SK-N-MC (cell line): ENCODE measurements around the gene TTN.

Source experiments
- EZH2 ChIP-seq: fragments of 200-600 bp; sonication (generic); IDR thresholded peaks from one replicate; pipeline ENCODE4 v1.6.1; 2017; ENCODE audit warnings: antibody characterized with exemption
- POLR2AphosphoS5 ChIP-seq: IDR thresholded peaks from 2 replicates; pipeline ENCODE4 v1.6.1; 2012; ENCODE audit warnings: mild to moderate bottlenecking, low read depth, low read length, borderline replicate concordance

- TF ChIP-seq POLR2AphosphoS5, result no peak
- no peak for TF ChIP-seq EZH2
Measured at GRCh38 chr2:178506524-178506923, 300.7 kb downstream of the TTN start.
